ENCODE results near the gene DEPDC1. TPM values are rescaled to one million over a fixed set of nuclear protein-coding genes. Genes with fewer than 3 reads are reported as not detected.

Gene DEPDC1
- total and polyA plus RNA-seq, 2 donors, result 1.9 to 15.5 TPM

DNA sequence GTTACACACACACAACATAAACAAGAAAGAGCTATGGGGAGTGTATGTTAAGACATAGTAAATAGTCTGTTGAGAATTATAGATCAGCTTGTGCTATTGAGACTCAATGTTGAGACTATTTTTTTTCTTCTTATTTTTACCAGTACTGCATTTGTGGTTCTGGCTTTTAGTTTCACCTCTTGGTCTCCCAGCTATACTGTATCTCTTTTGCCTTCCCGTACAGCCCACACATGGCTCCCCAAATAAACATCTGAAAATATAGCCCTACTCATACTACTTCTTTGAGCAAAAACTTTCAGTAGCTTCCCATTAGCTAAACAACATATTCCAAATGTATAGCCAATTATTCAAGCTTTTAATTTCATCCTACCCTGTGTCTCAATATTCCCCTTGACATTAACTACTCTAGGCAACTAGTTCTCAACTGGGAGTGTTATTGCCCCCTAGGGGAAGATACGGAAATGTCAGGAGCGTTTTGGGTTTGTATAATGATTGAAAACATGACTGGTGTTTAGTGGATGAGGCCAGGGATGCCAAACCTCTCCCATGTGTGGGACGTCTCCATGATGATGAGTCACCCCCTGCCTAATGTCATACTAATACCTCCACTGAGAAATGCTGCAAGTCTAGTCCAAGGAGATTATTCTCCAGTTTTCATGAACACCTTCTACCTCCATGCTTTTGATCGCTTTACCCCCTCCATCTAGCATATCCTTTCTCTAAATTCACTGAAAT is 53.9 kb downstream of the DEPDC1 start:
- Histone ChIP-seq H3K9me3 (ENCODE audit: control insufficient read depth in 2 of 2, insufficient read depth in 1 of 2, low read length in 1 of 2) (no peaks in the 10 kb centered on the region), H3K4me3 (ENCODE audit: low read length in 2 of 2) (no peak overlapping the region), H3K36me3 (ENCODE audit: control insufficient read depth in 2 of 2, insufficient read depth in 2 of 2, low read length in 1 of 2) (no peaks in the 10 kb centered on the region), H3K4me1 (ENCODE audit: control insufficient read depth in 2 of 2, insufficient read depth in 2 of 2, low read length in 2 of 2) (no peaks in the 10 kb centered on the region), H3K27ac (ENCODE audit: low read depth in 1 of 2, low read length in 1 of 2) (no peak overlapping the region), H3K27me3 (ENCODE audit: control insufficient read depth in 2 of 2, insufficient read depth in 1 of 2, low read length in 1 of 2) (no peaks in the 10 kb centered on the region)
- peak in 3 of 9 donors; percentile 2 to 19 (median 7) for DNase-seq (ENCODE audit: low read depth in 6 of 9, low spot score in 9 of 9)
- WGBS, result 41% methylated on average over 5 of the region's 5 CpGs

DNA sequence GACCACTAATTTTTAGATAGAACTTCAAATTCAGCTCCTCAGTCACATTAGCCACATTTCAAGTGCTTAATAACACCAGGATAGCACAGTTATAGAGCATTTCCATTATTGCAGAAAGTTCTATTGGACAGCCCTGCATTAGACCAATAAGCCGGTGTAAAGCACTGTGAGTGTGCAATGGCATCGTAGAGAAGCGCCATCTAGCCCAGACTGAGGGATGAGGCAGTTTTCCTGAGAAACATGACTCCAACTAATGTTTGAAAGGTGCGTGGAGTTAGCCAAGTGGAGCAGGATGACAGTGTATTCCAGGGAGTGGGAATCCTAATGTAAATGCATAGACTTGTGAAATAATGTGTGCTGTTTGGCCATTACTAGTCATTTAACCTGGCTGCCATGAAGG is 54.9 kb downstream of the DEPDC1 start:
- 95% methylated on average over 4 of the region's 4 CpGs for WGBS

GRCh38 chr1:68438310-68438709 is 58.6 kb downstream of the DEPDC1 start:
- Histone ChIP-seq H3K4me3 (ENCODE audit: low read length in 2 of 2) (no peak overlapping the region), H3K36me3 (ENCODE audit: control insufficient read depth in 2 of 2, insufficient read depth in 2 of 2, low read length in 1 of 2) (no peaks in the 10 kb centered on the region), H3K27ac (ENCODE audit: low read depth in 1 of 2, low read length in 1 of 2) (no peak overlapping the region), H3K4me1 (ENCODE audit: control insufficient read depth in 2 of 2, insufficient read depth in 2 of 2, low read length in 2 of 2) (no peaks in the 10 kb centered on the region), H3K27me3 (ENCODE audit: control insufficient read depth in 2 of 2, insufficient read depth in 1 of 2, low read length in 1 of 2) (no peaks in the 10 kb centered on the region), H3K9me3 (ENCODE audit: control insufficient read depth in 2 of 2, insufficient read depth in 1 of 2, low read length in 1 of 2) (no peaks in the 10 kb centered on the region)
- DNase-seq (ENCODE audit: low read depth in 6 of 9, low spot score in 9 of 9), result no peak
- WGBS, result 92% methylated on average over 3 of the region's 3 CpGs

More for the DNA sequence above, 54.9 kb downstream of the DEPDC1 start:
- H3K36me3 ChIP-seq (ENCODE audit: control insufficient read depth in 2 of 2, insufficient read depth in 2 of 2, low read length in 1 of 2), result no peaks in the 10 kb centered on the region
- no peaks in the 10 kb centered on the region for H3K27me3 ChIP-seq (ENCODE audit: control insufficient read depth in 2 of 2, insufficient read depth in 1 of 2, low read length in 1 of 2)
- no peaks in the 10 kb centered on the region for H3K4me1 ChIP-seq (ENCODE audit: control insufficient read depth in 2 of 2, insufficient read depth in 2 of 2, low read length in 2 of 2)
- no peak overlapping the region for H3K4me3 ChIP-seq (ENCODE audit: low read length in 2 of 2)
- DNase-seq (ENCODE audit: low read depth in 6 of 9, low spot score in 9 of 9), result no peak
- no peaks in the 10 kb centered on the region for H3K9me3 ChIP-seq (ENCODE audit: control insufficient read depth in 2 of 2, insufficient read depth in 1 of 2, low read length in 1 of 2)
- H3K27ac ChIP-seq (ENCODE audit: low read depth in 1 of 2, low read length in 1 of 2), result no peak overlapping the region

GRCh38 chr1:68433395-68433794 is 63.5 kb downstream of the DEPDC1 start:
- no peaks in the 10 kb centered on the region for H3K36me3 ChIP-seq (ENCODE audit: control insufficient read depth in 2 of 2, insufficient read depth in 2 of 2, low read length in 1 of 2)
- WGBS, result 95% methylated on average over 2 of the region's 2 CpGs
- H3K9me3 ChIP-seq (ENCODE audit: control insufficient read depth in 2 of 2, insufficient read depth in 1 of 2, low read length in 1 of 2), result no peaks in the 10 kb centered on the region
- no peaks in the 10 kb centered on the region for H3K4me1 ChIP-seq (ENCODE audit: control insufficient read depth in 2 of 2, insufficient read depth in 2 of 2, low read length in 2 of 2)
- no peak overlapping the region for H3K4me3 ChIP-seq (ENCODE audit: low read length in 2 of 2)
- H3K27me3 ChIP-seq (ENCODE audit: control insufficient read depth in 2 of 2, insufficient read depth in 1 of 2, low read length in 1 of 2), result no peaks in the 10 kb centered on the region
- H3K27ac ChIP-seq (ENCODE audit: low read depth in 1 of 2, low read length in 1 of 2), result no peak overlapping the region
- no peak for DNase-seq (ENCODE audit: low read depth in 6 of 9, low spot score in 9 of 9)

GRCh38 chr1:68431076-68431475 is 65.8 kb downstream of the DEPDC1 start:
- WGBS, result 92% methylated on average over 3 of the region's 3 CpGs
- no peak for DNase-seq (ENCODE audit: low read depth in 6 of 9, low spot score in 9 of 9)
- no peaks in the 10 kb centered on the region for H3K9me3 ChIP-seq (ENCODE audit: control insufficient read depth in 2 of 2, insufficient read depth in 1 of 2, low read length in 1 of 2)
- H3K27me3 ChIP-seq (ENCODE audit: control insufficient read depth in 2 of 2, insufficient read depth in 1 of 2, low read length in 1 of 2), result no peaks in the 10 kb centered on the region
- H3K27ac ChIP-seq (ENCODE audit: low read depth in 1 of 2, low read length in 1 of 2), result no peak overlapping the region
- H3K4me3 ChIP-seq (ENCODE audit: low read length in 2 of 2), result no peak overlapping the region
- H3K36me3 ChIP-seq (ENCODE audit: control insufficient read depth in 2 of 2, insufficient read depth in 2 of 2, low read length in 1 of 2), result no peaks in the 10 kb centered on the region
- no peaks in the 10 kb centered on the region for H3K4me1 ChIP-seq (ENCODE audit: control insufficient read depth in 2 of 2, insufficient read depth in 2 of 2, low read length in 2 of 2)

- no peak for DNase-seq (ENCODE audit: low read depth in 6 of 9, low spot score in 9 of 9)
- H3K36me3 ChIP-seq (ENCODE audit: control insufficient read depth in 2 of 2, insufficient read depth in 2 of 2, low read length in 1 of 2), result no peaks in the 10 kb centered on the region
- H3K9me3 ChIP-seq (ENCODE audit: control insufficient read depth in 2 of 2, insufficient read depth in 1 of 2, low read length in 1 of 2), result no peaks in the 10 kb centered on the region
- H3K27ac ChIP-seq (ENCODE audit: low read depth in 1 of 2, low read length in 1 of 2), result no peak overlapping the region
- H3K4me1 ChIP-seq (ENCODE audit: control insufficient read depth in 2 of 2, insufficient read depth in 2 of 2, low read length in 2 of 2), result no peaks in the 10 kb centered on the region
- H3K4me3 ChIP-seq (ENCODE audit: low read length in 2 of 2), result no peak overlapping the region
- WGBS, result 91% methylated on average over 4 of the region's 4 CpGs
- H3K27me3 ChIP-seq (ENCODE audit: control insufficient read depth in 2 of 2, insufficient read depth in 1 of 2, low read length in 1 of 2), result no peaks in the 10 kb centered on the region
These were observed 67.6 kb downstream of the DEPDC1 start for GRCh38 chr1:68429233-68429808.

DNA sequence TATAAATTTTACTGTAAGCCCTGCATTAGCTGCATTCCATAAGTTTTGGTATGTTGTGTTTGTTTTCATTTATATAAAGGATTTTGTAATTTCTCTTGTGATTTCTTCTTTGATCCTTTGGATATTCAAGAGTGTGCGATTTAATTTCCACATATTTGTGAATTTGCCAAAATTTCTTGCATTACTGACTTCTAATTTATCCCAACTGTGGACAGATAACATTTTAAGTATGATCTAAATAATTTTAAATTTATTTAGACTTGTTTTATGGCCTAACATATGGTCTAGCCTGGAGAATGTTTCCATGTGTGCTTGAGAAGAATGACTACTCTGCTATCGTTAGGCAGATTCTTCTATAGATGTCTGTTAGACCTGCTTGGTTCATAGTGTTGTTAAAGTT is 70.3 kb downstream of the DEPDC1 start:
- Histone ChIP-seq H3K4me3 (ENCODE audit: low read length in 2 of 2) (no peak overlapping the region), H3K9me3 (ENCODE audit: control insufficient read depth in 2 of 2, insufficient read depth in 1 of 2, low read length in 1 of 2) (no peaks in the 10 kb centered on the region), H3K27me3 (ENCODE audit: control insufficient read depth in 2 of 2, insufficient read depth in 1 of 2, low read length in 1 of 2) (no peaks in the 10 kb centered on the region), H3K4me1 (ENCODE audit: control insufficient read depth in 2 of 2, insufficient read depth in 2 of 2, low read length in 2 of 2) (no peaks in the 10 kb centered on the region), H3K36me3 (ENCODE audit: control insufficient read depth in 2 of 2, insufficient read depth in 2 of 2, low read length in 1 of 2) (no peaks in the 10 kb centered on the region), H3K27ac (ENCODE audit: low read depth in 1 of 2, low read length in 1 of 2) (no peak overlapping the region)
- WGBS, result 97% methylated on average over 2 of the region's 2 CpGs
- DNase-seq (ENCODE audit: low read depth in 6 of 9, low spot score in 9 of 9), result no peak

Other genes with a start within 250 kb of the DEPDC1 start
- gene RPE65, start 47.1 kb downstream of the DEPDC1 start, total RNA-seq, result 0.24 TPM
- 0.16 TPM for gene RPE65, start 47.1 kb downstream of the DEPDC1 start, polyA plus RNA-seq

Data from thymus (tissue), 11 donors.